GM12872 (cell line): ENCODE data around the gene PRXL2B.

Experiments
- CTCF ChIP-seq: IDR thresholded peaks from 3 replicates; pipeline ENCODE4 v1.5.1; 2011; ENCODE audit warnings: low read depth, mild to moderate bottlenecking, low read length, moderate library complexity; ENCODE audit not compliant: insufficient read depth

PRXL2B gene

GRCh38 chr1:2632561-2633361, 46.2 kb downstream of the PRXL2B start, which contains the start of gene MMEL1:
Gene MMEL1 (minus strand): TSS chr1:2633016. CDS start chr1:2629484, 3,532 bp downstream.
- no peak for TF ChIP-seq CTCF

GRCh38 chr1:2633366-2633935, 46.9 kb downstream of the PRXL2B start:
- no peak for TF ChIP-seq CTCF

GRCh38 chr1:2633936-2634491, 47.4 kb downstream of the PRXL2B start:
- no peak for TF ChIP-seq CTCF

GRCh38 chr1:2635361-2636010, 48.9 kb downstream of the PRXL2B start:
- no peak for TF ChIP-seq CTCF

GRCh38 chr1:2636733-2637132, 50.2 kb downstream of the PRXL2B start:
- TF ChIP-seq CTCF: no peak

GRCh38 chr1:2637442-2638145, 51.0 kb downstream of the PRXL2B start:
- no peak for TF ChIP-seq CTCF
